Measurements from ENCODE around the gene RBFOX1. TPM values are rescaled to one million over a fixed set of nuclear protein-coding genes. Genes with fewer than 3 reads are reported as not detected.

RBFOX1 gene
- total and polyA plus RNA-seq, 5 experiments from 2014 or later = not detected

GRCh38 chr16:7408700-7409365, 76.2 kb downstream of the RBFOX1 start:
- Mint-ChIP-seq H3K36me3 (no peaks in the 10 kb centered on the region), H3K9me3 (peaks cover 0 to 16% (median 7%) of the 10 kb centered on the region in 9 donors), H3K4me1 (no peaks in the 10 kb centered on the region), H3K4me3 (no peak overlapping the region), H3K27ac (no peak overlapping the region), H3K27me3 (peaks cover 0 to 4% (median 0%) of the 10 kb centered on the region in 5 donors)
- POLR2A ChIA-PET = no interaction called here
- ATAC-seq = no peak
- DNase-seq = no peak

- no peaks in the 10 kb centered on the region for H3K36me3 Mint-ChIP-seq
- POLR2A ChIA-PET = no interaction called here
- DNase-seq = no peak
- no peak overlapping the region for H3K4me3 Mint-ChIP-seq
- H3K4me1 Mint-ChIP-seq = no peaks in the 10 kb centered on the region
- ATAC-seq = no peak
- no peak overlapping the region for H3K27ac Mint-ChIP-seq
- no peaks in the 10 kb centered on the region for H3K27me3 Mint-ChIP-seq
- peaks cover 0 to 34% (median 7%) of the 10 kb centered on the region in 9 donors for H3K9me3 Mint-ChIP-seq
Measured at GRCh38 chr16:7419441-7419840, 86.8 kb downstream of the RBFOX1 start.

GRCh38 chr16:7420079-7420478, 87.4 kb downstream of the RBFOX1 start:
- no peak for ATAC-seq
- POLR2A ChIA-PET = no interaction called here
- Mint-ChIP-seq H3K27ac (no peak overlapping the region), H3K4me1 (no peaks in the 10 kb centered on the region), H3K4me3 (no peak overlapping the region), H3K27me3 (no peaks in the 10 kb centered on the region), H3K9me3 (peaks cover 0 to 34% (median 7%) of the 10 kb centered on the region in 9 donors), H3K36me3 (no peaks in the 10 kb centered on the region)
- DNase-seq = no peak

DNA sequence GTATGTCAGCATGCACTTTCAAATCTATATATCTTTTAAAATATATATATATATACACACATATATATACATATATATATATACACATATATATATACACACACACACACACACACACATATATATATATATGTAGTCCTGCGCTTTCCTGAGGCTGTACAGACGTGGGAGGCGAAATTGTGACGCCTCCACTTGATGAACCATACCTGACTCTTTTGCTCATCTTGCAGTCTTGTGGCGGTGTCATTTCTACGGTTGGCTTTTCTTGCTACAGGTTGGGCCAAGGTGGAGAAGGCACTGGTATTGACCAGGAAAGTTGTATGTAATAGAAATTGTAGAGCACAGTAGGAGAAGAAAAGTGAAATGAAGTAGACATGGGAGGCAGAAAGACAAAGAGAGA, 88.2 kb downstream of the RBFOX1 start:
- POLR2A ChIA-PET = no interaction called here
- H3K4me1 Mint-ChIP-seq = no peaks in the 10 kb centered on the region
- ATAC-seq (no peak), DNase-seq (no peak)
- H3K36me3 Mint-ChIP-seq = peaks cover 0 to 7% (median 0%) of the 10 kb centered on the region in 3 donors
- H3K4me3 Mint-ChIP-seq = no peak overlapping the region
- H3K27ac Mint-ChIP-seq = no peak overlapping the region
- H3K9me3 Mint-ChIP-seq = peaks cover 2 to 34% (median 14%) of the 10 kb centered on the region in 9 donors
- H3K27me3 Mint-ChIP-seq = no peaks in the 10 kb centered on the region

DNA sequence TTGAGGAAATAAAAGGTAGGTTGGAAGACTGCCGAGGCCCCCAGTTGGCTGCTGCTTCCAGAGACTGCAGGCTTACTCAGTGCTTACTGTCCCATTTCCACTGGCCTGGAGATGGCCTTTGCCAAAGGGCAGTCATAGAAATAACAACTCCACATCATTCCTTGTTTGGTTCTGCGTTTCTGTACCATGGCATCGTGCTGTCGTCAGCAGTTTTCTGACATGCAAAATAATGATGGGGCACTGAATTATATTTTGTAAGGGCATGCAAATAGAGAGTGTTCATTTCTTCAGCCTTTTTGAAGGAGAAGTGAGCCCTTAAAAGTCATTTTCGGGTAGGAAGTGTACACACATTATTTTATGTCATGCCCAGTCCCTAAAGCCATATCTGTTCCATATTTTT, 88.9 kb downstream of the RBFOX1 start:
- ATAC-seq = no peak
- Mint-ChIP-seq H3K4me1 (no peaks in the 10 kb centered on the region), H3K27me3 (peaks cover 0 to 2% (median 0%) of the 10 kb centered on the region in 5 donors), H3K27ac (no peak overlapping the region), H3K4me3 (no peak overlapping the region), H3K36me3 (peaks cover 0 to 7% (median 0%) of the 10 kb centered on the region in 3 donors), H3K9me3 (peaks cover 2 to 34% (median 14%) of the 10 kb centered on the region in 9 donors)
- POLR2A ChIA-PET = no interaction called here
- DNase-seq = no peak

GRCh38 chr16:7422036-7422888, 89.6 kb downstream of the RBFOX1 start:
- H3K27ac Mint-ChIP-seq = no peak overlapping the region
- no peak overlapping the region for H3K4me3 Mint-ChIP-seq
- DNase-seq (no peak), ATAC-seq (no peak)
- H3K36me3 Mint-ChIP-seq = peaks cover 0 to 7% (median 0%) of the 10 kb centered on the region in 3 donors
- POLR2A ChIA-PET = no interaction called here
- no peaks in the 10 kb centered on the region for H3K4me1 Mint-ChIP-seq
- peaks cover 0 to 4% (median 0%) of the 10 kb centered on the region in 5 donors for H3K27me3 Mint-ChIP-seq
- peaks cover 5 to 37% (median 15%) of the 10 kb centered on the region in 9 donors for H3K9me3 Mint-ChIP-seq

GRCh38 chr16:7423434-7424044, 90.9 kb downstream of the RBFOX1 start:
- no peak for ATAC-seq
- no peak for DNase-seq
- Mint-ChIP-seq H3K27me3 (peaks cover 0 to 4% (median 0%) of the 10 kb centered on the region in 5 donors), H3K36me3 (peaks cover 0 to 7% (median 0%) of the 10 kb centered on the region in 3 donors), H3K4me3 (no peak overlapping the region), H3K27ac (no peak overlapping the region), H3K4me1 (no peaks in the 10 kb centered on the region), H3K9me3 (peaks cover 8 to 26% (median 15%) of the 10 kb centered on the region in 9 donors)
- POLR2A ChIA-PET = no interaction called here

- Mint-ChIP-seq H3K4me3 (no peak overlapping the region), H3K27ac (no peak overlapping the region), H3K9me3 (peaks cover 0 to 24% (median 13%) of the 10 kb centered on the region in 9 donors), H3K36me3 (peaks cover 0 to 7% (median 0%) of the 10 kb centered on the region in 3 donors), H3K4me1 (no peaks in the 10 kb centered on the region), H3K27me3 (peaks cover 0 to 4% (median 0%) of the 10 kb centered on the region in 5 donors)
- ATAC-seq (no peak), DNase-seq (no peak)
- POLR2A ChIA-PET = no interaction called here
Measured at GRCh38 chr16:7426161-7426560, 93.5 kb downstream of the RBFOX1 start.

GRCh38 chr16:7431723-7432122, 99.1 kb downstream of the RBFOX1 start:
- POLR2A ChIA-PET = no interaction called here
- Mint-ChIP-seq H3K27me3 (peaks cover 0 to 2% (median 0%) of the 10 kb centered on the region in 5 donors), H3K4me1 (no peaks in the 10 kb centered on the region), H3K27ac (no peak overlapping the region), H3K9me3 (peaks cover 0 to 24% (median 8%) of the 10 kb centered on the region in 9 donors), H3K4me3 (no peak overlapping the region), H3K36me3 (peaks cover 0 to 8% (median 0%) of the 10 kb centered on the region in 3 donors)
- DNase-seq = no peak
- no peak for ATAC-seq

- POLR2A ChIA-PET = no interaction called here
- DNase-seq (no peak), ATAC-seq (no peak)
- H3K36me3 Mint-ChIP-seq = peaks cover 0 to 8% (median 0%) of the 10 kb centered on the region in 3 donors
- peaks cover 0 to 21% (median 7%) of the 10 kb centered on the region in 9 donors for H3K9me3 Mint-ChIP-seq
- no peak overlapping the region for H3K4me3 Mint-ChIP-seq
- peaks cover 0 to 1% (median 0%) of the 10 kb centered on the region in 5 donors for H3K27me3 Mint-ChIP-seq
- H3K27ac Mint-ChIP-seq = no peak overlapping the region
- no peaks in the 10 kb centered on the region for H3K4me1 Mint-ChIP-seq
Measured at GRCh38 chr16:7436306-7436705, 103.7 kb downstream of the RBFOX1 start.

DNA sequence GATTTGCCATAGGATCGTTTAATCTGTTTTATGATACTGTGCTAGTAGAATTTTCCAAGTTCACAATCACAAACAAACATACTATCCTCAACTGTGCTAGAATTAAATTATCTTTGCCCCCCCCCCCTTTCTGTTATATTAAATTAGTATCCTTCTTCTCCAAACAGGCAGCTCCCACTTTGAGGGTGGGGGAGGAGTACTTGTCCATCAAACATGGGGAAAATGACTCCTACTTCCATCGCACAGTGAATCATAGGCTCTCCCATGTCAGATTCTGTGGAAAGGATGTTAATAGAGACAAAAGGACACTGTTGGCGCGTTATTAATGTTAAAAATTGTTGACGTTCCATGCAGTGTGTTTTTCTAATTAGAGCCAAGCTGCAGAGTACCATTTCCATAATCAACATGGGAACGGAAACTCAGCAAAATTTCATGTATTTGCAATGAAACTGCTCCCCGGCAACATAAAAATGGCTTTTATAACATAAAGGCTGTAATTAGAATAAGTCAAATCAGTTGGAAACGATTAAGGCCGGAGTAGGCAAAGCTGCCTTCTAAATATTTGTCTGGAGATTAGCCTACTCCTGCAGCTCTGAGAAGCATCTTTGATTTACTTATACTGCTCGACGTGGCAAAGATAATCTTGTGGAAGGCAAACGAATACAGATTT, 104.6 kb downstream of the RBFOX1 start:
- no peak overlapping the region for H3K27ac Mint-ChIP-seq

DNA sequence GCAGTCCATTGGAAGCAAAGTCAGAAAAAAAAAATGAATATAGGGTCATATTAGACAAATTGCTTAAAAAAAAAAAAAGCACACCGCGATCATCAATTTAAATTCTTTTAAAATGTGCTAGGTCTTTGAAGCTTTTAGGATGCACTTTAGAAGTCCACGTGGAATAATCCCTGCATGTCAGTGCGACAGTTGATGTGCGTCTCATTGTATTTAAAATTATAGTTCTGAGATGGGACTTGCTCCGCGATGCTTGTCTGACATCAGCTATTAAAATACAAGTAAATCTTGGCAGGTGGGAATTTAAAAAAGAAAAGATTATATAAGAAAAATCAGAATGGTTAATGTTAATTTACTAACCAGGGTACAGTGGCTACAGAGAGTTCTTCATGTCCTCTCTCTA, 105.2 kb downstream of the RBFOX1 start:
- DNase-seq = no peak
- H3K36me3 Mint-ChIP-seq = peaks cover 0 to 8% (median 0%) of the 10 kb centered on the region in 3 donors
- no peak for ATAC-seq
- H3K27ac Mint-ChIP-seq = no peak overlapping the region
- peaks cover 0 to 1% (median 0%) of the 10 kb centered on the region in 5 donors for H3K27me3 Mint-ChIP-seq
- peaks cover 0 to 21% (median 8%) of the 10 kb centered on the region in 9 donors for H3K9me3 Mint-ChIP-seq
- no peak overlapping the region for H3K4me3 Mint-ChIP-seq
- POLR2A ChIA-PET = no interaction called here
- no peaks in the 10 kb centered on the region for H3K4me1 Mint-ChIP-seq

More for the DNA sequence above, 104.6 kb downstream of the RBFOX1 start:
- POLR2A ChIA-PET = no interaction called here
- Mint-ChIP-seq H3K36me3 (peaks cover 0 to 8% (median 0%) of the 10 kb centered on the region in 3 donors), H3K9me3 (peaks cover 0 to 21% (median 7%) of the 10 kb centered on the region in 9 donors), H3K4me3 (no peak overlapping the region), H3K4me1 (no peaks in the 10 kb centered on the region), H3K27me3 (peaks cover 0 to 1% (median 0%) of the 10 kb centered on the region in 5 donors)
- no peak for DNase-seq
- ATAC-seq = no peak
